ENCODE measurements around the gene MOB3B.
A peak's percentile ranks its signal among the peaks of the same experiment; 100 is the strongest.

Gene MOB3B

GRCh38 chr9:27400334-27400880, 129.2 kb downstream of the MOB3B start:
- DNase-seq: no peak
- Histone ChIP-seq H3K27me3 (replicated peaks) (no peaks in the 10 kb centered on the region), H3K27ac (no peak overlapping the region), H3K36me3 (replicated peaks) (no peaks in the 10 kb centered on the region), H3K4me3 (ENCODE audit: low read depth, low read length) (no peak overlapping the region)
- in situ Hi-C loops (cut with HindIII; ENCODE audit: low pct_ligation_motif_present, low sequenced_read_pairs): no loop called here
- no peak for TF ChIP-seq CTCF (IDR thresholded peaks at IDR 0.05; ENCODE audit: low read depth, low read length, missing control alignments)

GRCh38 chr9:27398982-27399653, 130.5 kb downstream of the MOB3B start:
- Histone ChIP-seq H3K27me3 (replicated peaks) (no peaks in the 10 kb centered on the region), H3K4me3 (ENCODE audit: low read depth, low read length) (no peak overlapping the region), H3K27ac (no peak overlapping the region), H3K36me3 (replicated peaks) (no peaks in the 10 kb centered on the region)
- no peak for DNase-seq
- no peak for TF ChIP-seq CTCF (IDR thresholded peaks at IDR 0.05; ENCODE audit: low read depth, low read length, missing control alignments)
- in situ Hi-C loops (cut with HindIII; ENCODE audit: low pct_ligation_motif_present, low sequenced_read_pairs): no loop called here

GRCh38 chr9:27396495-27396894, 133.1 kb downstream of the MOB3B start:
- in situ Hi-C loops (cut with HindIII; ENCODE audit: low pct_ligation_motif_present, low sequenced_read_pairs): no loop called here
- TF ChIP-seq CTCF (IDR thresholded peaks at IDR 0.05; ENCODE audit: low read depth, low read length, missing control alignments): no peak

GRCh38 chr9:27395484-27395921, 134.1 kb downstream of the MOB3B start:
- Histone ChIP-seq H3K27ac (no peak overlapping the region), H3K4me3 (ENCODE audit: low read depth, low read length) (no peak overlapping the region), H3K36me3 (replicated peaks) (no peaks in the 10 kb centered on the region), H3K27me3 (replicated peaks) (no peaks in the 10 kb centered on the region)
- TF ChIP-seq CTCF (IDR thresholded peaks at IDR 0.05; ENCODE audit: low read depth, low read length, missing control alignments): no peak
- in situ Hi-C loops (cut with HindIII; ENCODE audit: low pct_ligation_motif_present, low sequenced_read_pairs): no loop called here
- peak; percentile 41 for DNase-seq

More at GRCh38 chr9:27396495-27396894, 133.1 kb downstream of the MOB3B start:
- DNase-seq: no peak
- Histone ChIP-seq H3K36me3 (replicated peaks) (no peaks in the 10 kb centered on the region), H3K27ac (no peak overlapping the region), H3K4me3 (ENCODE audit: low read depth, low read length) (no peak overlapping the region), H3K27me3 (replicated peaks) (no peaks in the 10 kb centered on the region)

GRCh38 chr9:27394826-27395201, 134.8 kb downstream of the MOB3B start:
- H3K27me3 ChIP-seq (replicated peaks): no peaks in the 10 kb centered on the region
- DNase-seq: peak; percentile 16
- no peak overlapping the region for H3K27ac ChIP-seq
- in situ Hi-C loops (cut with HindIII; ENCODE audit: low pct_ligation_motif_present, low sequenced_read_pairs): no loop called here
- TF ChIP-seq CTCF (IDR thresholded peaks at IDR 0.05; ENCODE audit: low read depth, low read length, missing control alignments): no peak
- no peaks in the 10 kb centered on the region for H3K36me3 ChIP-seq (replicated peaks)
- H3K4me3 ChIP-seq (ENCODE audit: low read depth, low read length): no peak overlapping the region

Data from brain microvascular endothelial cell (primary cell).